HepG2 (cell line): ENCODE data around the gene TGDS. TPM values are rescaled to one million over a fixed set of nuclear protein-coding genes. Genes with fewer than 3 reads are reported as not detected.

ENCODE experiments used
- BHLHE40 ChIP-seq: IDR thresholded peaks from 2 replicates; pipeline ENCODE4 v1.6.1; 2011; ENCODE audit warnings: low read length, improper control_type of control experiment
- CCDC6 ChIP-seq: sonication (generic); formaldehyde crosslinking; IDR thresholded peaks from 2 replicates; pipeline ENCODE4 v1.8.1; 2022; ENCODE audit warnings: mild to moderate bottlenecking, missing genetic modification reagents, moderate library complexity
- CSRNP1 ChIP-seq: sonication (generic); formaldehyde crosslinking; IDR thresholded peaks from 2 replicates; pipeline ENCODE4 v1.8.1; 2023; ENCODE audit warnings: mild to moderate bottlenecking, missing genetic modification reagents
- PCBP2 ChIP-seq: fragments of 200-400 bp; formaldehyde crosslinking; optimal IDR thresholded peaks from 2 replicates; pipeline ENCODE3; 2018; ENCODE audit warnings: low read length, low read depth; ENCODE audit not compliant: poor library complexity, severe bottlenecking
- RFXAP ChIP-seq: sonication (generic); formaldehyde crosslinking; IDR thresholded peaks from 2 replicates; pipeline ENCODE4 v1.4.0; 2020; ENCODE audit warnings: missing genetic modification reagents, borderline replicate concordance
- SMARCE1 ChIP-seq: fragments of 450-650 bp; IDR thresholded peaks from 2 replicates; pipeline ENCODE4 v1.6.1; 2017; ENCODE audit warnings: borderline replicate concordance
- ZBTB37 ChIP-seq: sonication (generic); formaldehyde crosslinking; IDR thresholded peaks from 2 replicates; pipeline ENCODE4 v1.4.0; 2020; ENCODE audit warnings: mild to moderate bottlenecking, missing genetic modification reagents
- ZNF407 ChIP-seq: sonication (generic); formaldehyde crosslinking; IDR thresholded peaks from one replicate; pipeline ENCODE4 v1.5.1; 2020; ENCODE audit warnings: mild to moderate bottlenecking, missing genetic modification reagents; ENCODE audit errors: not compliant biosample characterization
- ZNF572 ChIP-seq: sonication (generic); formaldehyde crosslinking; IDR thresholded peaks from 2 replicates; pipeline ENCODE4 v1.5.1; 2020; ENCODE audit warnings: mild to moderate bottlenecking, missing genetic modification reagents
- polyA plus RNA-seq, 8 experiments: library from polyadenylated mRNA; depleted of rRNA in 3 of 8; stranded (reverse) in 7 of 8; unstranded in 1 of 8; fragments of >200 nt; fragmentation: Illumina TruSeq in 4 of 8; extraction: Trizol in 4 of 8; gene quantifications; 2 replicates each; pipeline versions ENCODE4 v1.2.1 to v1.2.3, GENCODE V29; 2011 to 2016; ENCODE audit warnings: low read depth in 4 of 8, missing spikeins in 1 of 8, mixed read lengths in 1 of 8; ENCODE audit not compliant: insufficient read depth in 1 of 8
- total RNA-seq, 5 experiments: library from RNA; depleted of rRNA; stranded (reverse); fragments of >200 nt; fragmentation: Illumina TruSeq; extraction: Trizol; gene quantifications; 2 replicates each; pipeline ENCODE4 v1.2.3, GENCODE V29; 2016; ENCODE audit warnings: low read depth in 1 of 5

Gene TGDS
- total and polyA plus RNA-seq, 2 of the 13 experiments (the other 11 are each of a cell fraction or from before 2014, with no cell fraction given): 15.5 to 17.9 TPM

- TF ChIP-seq ZBTB37 (no peak), RFXAP (CRISPR knock-in tag) (no peak), PCBP2 (no peak), CSRNP1 (CRISPR knock-in tag) (no peak), ZNF407 (CRISPR knock-in tag) (no peak), CCDC6 (CRISPR knock-in tag) (no peak), ZNF572 (no peak), SMARCE1 (no peak), BHLHE40 (no peak)
- TF ChIP-seq, all 625 proteins: peak for 0
Measured at GRCh38 chr13:94535231-94535630, 60.7 kb downstream of the TGDS start (continued).
